ENCODE results near the gene ZNF213.

ZNF213 gene

GRCh38 chr16:3150346-3151218 is 15.8 kb downstream of the ZNF213 start (continued):
- no peak; the same call in 1 of the 2 replicates for TF ChIP-seq ZNF146 (tag by site-specific recombination; IDR thresholded peaks at IDR 0.05)
- no peak for TF ChIP-seq ZNF292 (tag by site-specific recombination; IDR thresholded peaks at IDR 0.05; ENCODE audit: borderline replicate concordance, low read depth)
- TF ChIP-seq ZNF112 (tag by site-specific recombination; IDR thresholded peaks at IDR 0.05) = no peak
- TF ChIP-seq KLF7 (tag by site-specific recombination; IDR thresholded peaks at IDR 0.05; ENCODE audit: borderline replicate concordance) = no peak; the same call in 1 of the 2 replicates
- TF ChIP-seq, protein P1, sequence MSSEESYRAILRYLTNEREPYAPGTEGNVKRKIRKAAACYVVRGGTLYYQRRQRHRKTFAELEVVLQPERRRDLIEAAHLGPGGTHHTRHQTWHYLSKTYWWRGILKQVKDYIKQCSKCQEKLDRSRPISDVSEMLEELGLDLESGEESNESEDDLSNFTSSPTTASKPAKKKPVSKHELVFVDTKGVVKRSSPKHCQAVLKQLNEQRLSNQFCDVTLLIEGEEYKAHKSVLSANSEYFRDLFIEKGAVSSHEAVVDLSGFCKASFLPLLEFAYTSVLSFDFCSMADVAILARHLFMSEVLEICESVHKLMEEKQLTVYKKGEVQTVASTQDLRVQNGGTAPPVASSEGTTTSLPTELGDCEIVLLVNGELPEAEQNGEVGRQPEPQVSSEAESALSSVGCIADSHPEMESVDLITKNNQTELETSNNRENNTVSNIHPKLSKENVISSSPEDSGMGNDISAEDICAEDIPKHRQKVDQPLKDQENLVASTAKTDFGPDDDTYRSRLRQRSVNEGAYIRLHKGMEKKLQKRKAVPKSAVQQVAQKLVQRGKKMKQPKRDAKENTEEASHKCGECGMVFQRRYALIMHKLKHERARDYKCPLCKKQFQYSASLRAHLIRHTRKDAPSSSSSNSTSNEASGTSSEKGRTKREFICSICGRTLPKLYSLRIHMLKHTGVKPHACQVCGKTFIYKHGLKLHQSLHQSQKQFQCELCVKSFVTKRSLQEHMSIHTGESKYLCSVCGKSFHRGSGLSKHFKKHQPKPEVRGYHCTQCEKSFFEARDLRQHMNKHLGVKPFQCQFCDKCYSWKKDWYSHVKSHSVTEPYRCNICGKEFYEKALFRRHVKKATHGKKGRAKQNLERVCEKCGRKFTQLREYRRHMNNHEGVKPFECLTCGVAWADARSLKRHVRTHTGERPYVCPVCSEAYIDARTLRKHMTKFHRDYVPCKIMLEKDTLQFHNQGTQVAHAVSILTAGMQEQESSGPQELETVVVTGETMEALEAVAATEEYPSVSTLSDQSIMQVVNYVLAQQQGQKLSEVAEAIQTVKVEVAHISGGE (tag by site-specific recombination; conservative IDR thresholded peaks at IDR 0.05; ENCODE audit: low read depth) = 0 out of 2 replicates have a peak, but pooled peaks have one; percentile 16
- TF ChIP-seq SP7 (tag by site-specific recombination; IDR thresholded peaks at IDR 0.05) = peak; percentile 81
- TF ChIP-seq ZNF114 (tag by site-specific recombination; IDR thresholded peaks at IDR 0.05) = no peak
- TF ChIP-seq OVOL3 (tag by site-specific recombination; IDR thresholded peaks at IDR 0.05) = no peak
- no peak for TF ChIP-seq ZNF37A (tag by site-specific recombination; IDR thresholded peaks at IDR 0.05)
- TF ChIP-seq ZBTB21 (tag by site-specific recombination; IDR thresholded peaks at IDR 0.05) = no peak; the same call in 1 of the 2 replicates
- no peak; the same call in 1 of the 2 replicates for TF ChIP-seq ZFP69B (tag by site-specific recombination; IDR thresholded peaks at IDR 0.05)
- TF ChIP-seq, protein P2, sequence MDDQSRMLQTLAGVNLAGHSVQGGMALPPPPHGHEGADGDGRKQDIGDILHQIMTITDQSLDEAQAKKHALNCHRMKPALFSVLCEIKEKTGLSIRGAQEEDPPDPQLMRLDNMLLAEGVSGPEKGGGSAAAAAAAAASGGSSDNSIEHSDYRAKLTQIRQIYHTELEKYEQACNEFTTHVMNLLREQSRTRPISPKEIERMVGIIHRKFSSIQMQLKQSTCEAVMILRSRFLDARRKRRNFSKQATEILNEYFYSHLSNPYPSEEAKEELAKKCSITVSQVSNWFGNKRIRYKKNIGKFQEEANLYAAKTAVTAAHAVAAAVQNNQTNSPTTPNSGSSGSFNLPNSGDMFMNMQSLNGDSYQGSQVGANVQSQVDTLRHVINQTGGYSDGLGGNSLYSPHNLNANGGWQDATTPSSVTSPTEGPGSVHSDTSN (CRISPR knock-in tag; IDR thresholded peaks at IDR 0.05) = peak; percentile 62
- no peak for TF ChIP-seq ZNF175 (tag by site-specific recombination; IDR thresholded peaks at IDR 0.05)
- 0 out of 2 replicates have a peak, but pooled peaks have one; percentile 40 for TF ChIP-seq ZBTB7A (tag by site-specific recombination; IDR thresholded peaks at IDR 0.05; ENCODE audit: low read depth)
- no peak for TF ChIP-seq FEZF1 (tag by site-specific recombination; IDR thresholded peaks at IDR 0.05)
- TF ChIP-seq BCL11B (tag by site-specific recombination; IDR thresholded peaks at IDR 0.05; ENCODE audit: low read depth) = peak; percentile 30; the same call in 1 of the 2 replicates
- TF ChIP-seq ZNF664 (tag by site-specific recombination; IDR thresholded peaks at IDR 0.05) = no peak
- TF ChIP-seq, protein P3, sequence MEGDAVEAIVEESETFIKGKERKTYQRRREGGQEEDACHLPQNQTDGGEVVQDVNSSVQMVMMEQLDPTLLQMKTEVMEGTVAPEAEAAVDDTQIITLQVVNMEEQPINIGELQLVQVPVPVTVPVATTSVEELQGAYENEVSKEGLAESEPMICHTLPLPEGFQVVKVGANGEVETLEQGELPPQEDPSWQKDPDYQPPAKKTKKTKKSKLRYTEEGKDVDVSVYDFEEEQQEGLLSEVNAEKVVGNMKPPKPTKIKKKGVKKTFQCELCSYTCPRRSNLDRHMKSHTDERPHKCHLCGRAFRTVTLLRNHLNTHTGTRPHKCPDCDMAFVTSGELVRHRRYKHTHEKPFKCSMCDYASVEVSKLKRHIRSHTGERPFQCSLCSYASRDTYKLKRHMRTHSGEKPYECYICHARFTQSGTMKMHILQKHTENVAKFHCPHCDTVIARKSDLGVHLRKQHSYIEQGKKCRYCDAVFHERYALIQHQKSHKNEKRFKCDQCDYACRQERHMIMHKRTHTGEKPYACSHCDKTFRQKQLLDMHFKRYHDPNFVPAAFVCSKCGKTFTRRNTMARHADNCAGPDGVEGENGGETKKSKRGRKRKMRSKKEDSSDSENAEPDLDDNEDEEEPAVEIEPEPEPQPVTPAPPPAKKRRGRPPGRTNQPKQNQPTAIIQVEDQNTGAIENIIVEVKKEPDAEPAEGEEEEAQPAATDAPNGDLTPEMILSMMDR (tag by site-specific recombination; IDR thresholded peaks at IDR 0.05) = 0 out of 2 replicates have a peak, but pooled peaks have one; percentile 16
- peak; percentile 88 for TF ChIP-seq ZNF24 (tag by site-specific recombination; IDR thresholded peaks at IDR 0.05)
- no peak for TF ChIP-seq HOXC10 (CRISPR knock-in tag; IDR thresholded peaks at IDR 0.05)
- TF ChIP-seq ZNF571 (tag by site-specific recombination; IDR thresholded peaks at IDR 0.05) = no peak
- peak; percentile 40; the same call in 1 of the 2 replicates for TF ChIP-seq ZNF2 (tag by site-specific recombination; IDR thresholded peaks at IDR 0.05)
- TF ChIP-seq, protein P4, sequence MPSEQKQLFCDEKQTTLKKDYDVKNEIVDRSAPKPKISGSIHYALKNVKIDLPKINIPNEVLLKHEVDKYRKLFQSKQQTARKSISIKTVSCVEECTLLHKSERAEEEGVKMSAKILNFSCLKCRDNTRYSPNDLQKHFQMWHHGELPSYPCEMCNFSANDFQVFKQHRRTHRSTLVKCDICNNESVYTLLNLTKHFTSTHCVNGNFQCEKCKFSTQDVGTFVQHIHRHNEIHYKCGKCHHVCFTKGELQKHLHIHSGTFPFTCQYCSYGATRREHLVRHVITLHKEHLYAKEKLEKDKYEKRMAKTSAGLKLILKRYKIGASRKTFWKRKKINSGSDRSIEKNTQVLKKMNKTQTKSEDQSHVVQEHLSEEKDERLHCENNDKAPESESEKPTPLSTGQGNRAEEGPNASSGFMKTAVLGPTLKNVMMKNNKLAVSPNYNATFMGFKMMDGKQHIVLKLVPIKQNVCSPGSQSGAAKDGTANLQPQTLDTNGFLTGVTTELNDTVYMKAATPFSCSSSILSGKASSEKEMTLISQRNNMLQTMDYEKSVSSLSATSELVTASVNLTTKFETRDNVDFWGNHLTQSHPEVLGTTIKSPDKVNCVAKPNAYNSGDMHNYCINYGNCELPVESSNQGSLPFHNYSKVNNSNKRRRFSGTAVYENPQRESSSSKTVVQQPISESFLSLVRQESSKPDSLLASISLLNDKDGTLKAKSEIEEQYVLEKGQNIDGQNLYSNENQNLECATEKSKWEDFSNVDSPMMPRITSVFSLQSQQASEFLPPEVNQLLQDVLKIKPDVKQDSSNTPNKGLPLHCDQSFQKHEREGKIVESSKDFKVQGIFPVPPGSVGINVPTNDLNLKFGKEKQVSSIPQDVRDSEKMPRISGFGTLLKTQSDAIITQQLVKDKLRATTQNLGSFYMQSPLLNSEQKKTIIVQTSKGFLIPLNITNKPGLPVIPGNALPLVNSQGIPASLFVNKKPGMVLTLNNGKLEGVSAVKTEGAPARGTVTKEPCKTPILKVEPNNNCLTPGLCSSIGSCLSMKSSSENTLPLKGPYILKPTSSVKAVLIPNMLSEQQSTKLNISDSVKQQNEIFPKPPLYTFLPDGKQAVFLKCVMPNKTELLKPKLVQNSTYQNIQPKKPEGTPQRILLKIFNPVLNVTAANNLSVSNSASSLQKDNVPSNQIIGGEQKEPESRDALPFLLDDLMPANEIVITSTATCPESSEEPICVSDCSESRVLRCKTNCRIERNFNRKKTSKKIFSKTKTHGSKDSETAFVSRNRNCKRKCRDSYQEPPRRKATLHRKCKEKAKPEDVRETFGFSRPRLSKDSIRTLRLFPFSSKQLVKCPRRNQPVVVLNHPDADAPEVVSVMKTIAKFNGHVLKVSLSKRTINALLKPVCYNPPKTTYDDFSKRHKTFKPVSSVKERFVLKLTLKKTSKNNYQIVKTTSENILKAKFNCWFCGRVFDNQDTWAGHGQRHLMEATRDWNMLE (tag by site-specific recombination; conservative IDR thresholded peaks at IDR 0.05; ENCODE audit: low read depth) = no peak
- peak; percentile 90 for TF ChIP-seq KLF10 (tag by site-specific recombination; IDR thresholded peaks at IDR 0.05)
- no peak for TF ChIP-seq ZNF792 (tag by site-specific recombination; IDR thresholded peaks at IDR 0.05)
- TF ChIP-seq, protein P5, sequence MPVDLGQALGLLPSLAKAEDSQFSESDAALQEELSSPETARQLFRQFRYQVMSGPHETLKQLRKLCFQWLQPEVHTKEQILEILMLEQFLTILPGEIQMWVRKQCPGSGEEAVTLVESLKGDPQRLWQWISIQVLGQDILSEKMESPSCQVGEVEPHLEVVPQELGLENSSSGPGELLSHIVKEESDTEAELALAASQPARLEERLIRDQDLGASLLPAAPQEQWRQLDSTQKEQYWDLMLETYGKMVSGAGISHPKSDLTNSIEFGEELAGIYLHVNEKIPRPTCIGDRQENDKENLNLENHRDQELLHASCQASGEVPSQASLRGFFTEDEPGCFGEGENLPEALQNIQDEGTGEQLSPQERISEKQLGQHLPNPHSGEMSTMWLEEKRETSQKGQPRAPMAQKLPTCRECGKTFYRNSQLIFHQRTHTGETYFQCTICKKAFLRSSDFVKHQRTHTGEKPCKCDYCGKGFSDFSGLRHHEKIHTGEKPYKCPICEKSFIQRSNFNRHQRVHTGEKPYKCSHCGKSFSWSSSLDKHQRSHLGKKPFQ (tag by site-specific recombination; IDR thresholded peaks at IDR 0.05) = no peak

Data from HEK293 (cell line).